Measurements from ENCODE around the gene C1QTNF1.

- TF ChIP-seq, protein P1, sequence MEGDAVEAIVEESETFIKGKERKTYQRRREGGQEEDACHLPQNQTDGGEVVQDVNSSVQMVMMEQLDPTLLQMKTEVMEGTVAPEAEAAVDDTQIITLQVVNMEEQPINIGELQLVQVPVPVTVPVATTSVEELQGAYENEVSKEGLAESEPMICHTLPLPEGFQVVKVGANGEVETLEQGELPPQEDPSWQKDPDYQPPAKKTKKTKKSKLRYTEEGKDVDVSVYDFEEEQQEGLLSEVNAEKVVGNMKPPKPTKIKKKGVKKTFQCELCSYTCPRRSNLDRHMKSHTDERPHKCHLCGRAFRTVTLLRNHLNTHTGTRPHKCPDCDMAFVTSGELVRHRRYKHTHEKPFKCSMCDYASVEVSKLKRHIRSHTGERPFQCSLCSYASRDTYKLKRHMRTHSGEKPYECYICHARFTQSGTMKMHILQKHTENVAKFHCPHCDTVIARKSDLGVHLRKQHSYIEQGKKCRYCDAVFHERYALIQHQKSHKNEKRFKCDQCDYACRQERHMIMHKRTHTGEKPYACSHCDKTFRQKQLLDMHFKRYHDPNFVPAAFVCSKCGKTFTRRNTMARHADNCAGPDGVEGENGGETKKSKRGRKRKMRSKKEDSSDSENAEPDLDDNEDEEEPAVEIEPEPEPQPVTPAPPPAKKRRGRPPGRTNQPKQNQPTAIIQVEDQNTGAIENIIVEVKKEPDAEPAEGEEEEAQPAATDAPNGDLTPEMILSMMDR (conservative IDR thresholded peaks at IDR 0.05; ENCODE audit: low read depth, low read length), result no peak
- TF ChIP-seq EZH2 (IDR thresholded peaks at IDR 0.05; ENCODE audit: low read length, unreplicated experiment), result no peak
- no peak for TF ChIP-seq EZH2phosphoT487 (IDR thresholded peaks at IDR 0.05; ENCODE audit: borderline replicate concordance, low read length)
These were observed 72.5 kb downstream of the C1QTNF1 start for GRCh38 chr17:79096477-79096876.

All from PC-3 (cell line).